ES-I3 (cell line): Measurements from ENCODE around the gene ARHGAP28.

Source experiments
- H3K36me3 ChIP-seq: 2 replicates; pipeline ENCODE4 v1.6.1; 2013; ENCODE audit warnings: mild to moderate bottlenecking, low read length, control low read depth, moderate library complexity; ENCODE audit not compliant: insufficient read depth
- H3K4me1 ChIP-seq: 2 replicates; pipeline ENCODE4 v1.6.1; 2013; ENCODE audit warnings: mild to moderate bottlenecking, control low read depth, low read length; ENCODE audit not compliant: insufficient read depth
- H3K9ac ChIP-seq: 2 replicates; pipeline ENCODE4 v1.6.1; 2013; ENCODE audit warnings: low read depth, mild to moderate bottlenecking, low read length, moderate library complexity
- H3K9me3 ChIP-seq: 2 replicates; pipeline ENCODE4 v1.6.1; 2013; ENCODE audit warnings: mild to moderate bottlenecking, low read length, moderate library complexity; ENCODE audit not compliant: control insufficient read depth, insufficient read depth

Gene ARHGAP28

GRCh38 chr18:6722690-6723089 is 6.8 kb upstream of the ARHGAP28 start:
- Histone ChIP-seq H3K36me3 (no peaks in the 10 kb centered on the region), H3K9ac (no peak overlapping the region), H3K9me3 (no peaks in the 10 kb centered on the region), H3K4me1 (peaks cover 7% of the 10 kb centered on the region)

GRCh38 chr18:6724331-6724730 is 5.2 kb upstream of the ARHGAP28 start:
- no peaks in the 10 kb centered on the region for H3K9me3 ChIP-seq
- no peak overlapping the region for H3K9ac ChIP-seq
- peaks cover 7% of the 10 kb centered on the region for H3K4me1 ChIP-seq
- no peaks in the 10 kb centered on the region for H3K36me3 ChIP-seq

GRCh38 chr18:6728331-6728730 is 1.2 kb upstream of the ARHGAP28 start:
- H3K9me3 ChIP-seq = no peaks in the 10 kb centered on the region
- no peaks in the 10 kb centered on the region; the same call in 1 of the 2 replicates for H3K4me1 ChIP-seq
- H3K9ac ChIP-seq = no peak overlapping the region
- H3K36me3 ChIP-seq = no peaks in the 10 kb centered on the region

- Histone ChIP-seq H3K9ac (peak overlapping the region; percentile 60; the same call in 1 of the 2 replicates), H3K4me1 (no peaks in the 10 kb centered on the region; the same call in 1 of the 2 replicates), H3K36me3 (no peaks in the 10 kb centered on the region), H3K9me3 (no peaks in the 10 kb centered on the region)
Measured at GRCh38 chr18:6728809-6729246, 688 bp upstream of the ARHGAP28 start.

GRCh38 chr18:6730416-6731221 is 1.1 kb downstream of the ARHGAP28 start:
- H3K4me1 ChIP-seq = peaks cover 4% of the 10 kb centered on the region
- no peaks in the 10 kb centered on the region for H3K36me3 ChIP-seq
- H3K9ac ChIP-seq = 0 out of 2 replicates have a peak overlapping the region, but pooled peaks have one; percentile 60
- H3K9me3 ChIP-seq = no peaks in the 10 kb centered on the region

GRCh38 chr18:6731222-6731596 is 1.7 kb downstream of the ARHGAP28 start:
- no peak overlapping the region for H3K9ac ChIP-seq
- H3K9me3 ChIP-seq = no peaks in the 10 kb centered on the region
- H3K4me1 ChIP-seq = peaks cover 4% of the 10 kb centered on the region
- no peaks in the 10 kb centered on the region for H3K36me3 ChIP-seq

- H3K9ac ChIP-seq = no peak overlapping the region
- H3K4me1 ChIP-seq = peaks cover 4% of the 10 kb centered on the region; the same call in 1 of the 2 replicates
- H3K36me3 ChIP-seq = no peaks in the 10 kb centered on the region
- no peaks in the 10 kb centered on the region for H3K9me3 ChIP-seq
Measured at GRCh38 chr18:6732952-6733351, 3.4 kb downstream of the ARHGAP28 start.

GRCh38 chr18:6733758-6734157 is 4.2 kb downstream of the ARHGAP28 start:
- no peaks in the 10 kb centered on the region for H3K9me3 ChIP-seq
- peaks cover 4% of the 10 kb centered on the region; the same call in 1 of the 2 replicates for H3K4me1 ChIP-seq
- no peaks in the 10 kb centered on the region for H3K36me3 ChIP-seq
- no peak overlapping the region for H3K9ac ChIP-seq

GRCh38 chr18:6734726-6735430 is 5.4 kb downstream of the ARHGAP28 start:
- H3K4me1 ChIP-seq = peaks cover 4% of the 10 kb centered on the region; the same call in 1 of the 2 replicates
- no peaks in the 10 kb centered on the region for H3K9me3 ChIP-seq
- no peak overlapping the region for H3K9ac ChIP-seq
- H3K36me3 ChIP-seq = no peaks in the 10 kb centered on the region

GRCh38 chr18:6737833-6738232 is 8.3 kb downstream of the ARHGAP28 start:
- H3K36me3 ChIP-seq = no peaks in the 10 kb centered on the region
- H3K9ac ChIP-seq = no peak overlapping the region
- H3K4me1 ChIP-seq = peaks cover 18% of the 10 kb centered on the region

GRCh38 chr18:6738622-6739021 is 9.1 kb downstream of the ARHGAP28 start:
- H3K36me3 ChIP-seq = no peaks in the 10 kb centered on the region
- peaks cover 18% of the 10 kb centered on the region for H3K4me1 ChIP-seq
- H3K9me3 ChIP-seq = no peaks in the 10 kb centered on the region
- H3K9ac ChIP-seq = no peak overlapping the region

More at GRCh38 chr18:6737833-6738232, 8.3 kb downstream of the ARHGAP28 start:
- H3K9me3 ChIP-seq = no peaks in the 10 kb centered on the region

GRCh38 chr18:6741232-6741663 is 11.7 kb downstream of the ARHGAP28 start:
- Histone ChIP-seq H3K36me3 (no peaks in the 10 kb centered on the region), H3K4me1 (peaks cover 14% of the 10 kb centered on the region), H3K9me3 (no peaks in the 10 kb centered on the region), H3K9ac (no peak overlapping the region)

- Histone ChIP-seq H3K4me1 (peaks cover 14% of the 10 kb centered on the region), H3K9ac (no peak overlapping the region), H3K36me3 (no peaks in the 10 kb centered on the region), H3K9me3 (no peaks in the 10 kb centered on the region)
Measured at GRCh38 chr18:6741786-6742185, 12.3 kb downstream of the ARHGAP28 start.

GRCh38 chr18:6743999-6744398 is 14.5 kb downstream of the ARHGAP28 start:
- H3K36me3 ChIP-seq = no peaks in the 10 kb centered on the region
- peaks cover 14% of the 10 kb centered on the region for H3K4me1 ChIP-seq
- no peaks in the 10 kb centered on the region for H3K9me3 ChIP-seq
- no peak overlapping the region for H3K9ac ChIP-seq
